GM18517 (cell line): ENCODE measurements around the gene TMOD2.
A peak's percentile ranks its signal among the peaks of the same experiment; 100 is the strongest.

Experiments used
- ATAC-seq: cut with Tn5 transposase; IDR thresholded peaks from one replicate; pipeline ENCODE4 v1.9.1; 2021; ENCODE audit warnings: mild to moderate bottlenecking, moderate library complexity; ENCODE audit not compliant: unreplicated experiment

The TMOD2 gene

DNA sequence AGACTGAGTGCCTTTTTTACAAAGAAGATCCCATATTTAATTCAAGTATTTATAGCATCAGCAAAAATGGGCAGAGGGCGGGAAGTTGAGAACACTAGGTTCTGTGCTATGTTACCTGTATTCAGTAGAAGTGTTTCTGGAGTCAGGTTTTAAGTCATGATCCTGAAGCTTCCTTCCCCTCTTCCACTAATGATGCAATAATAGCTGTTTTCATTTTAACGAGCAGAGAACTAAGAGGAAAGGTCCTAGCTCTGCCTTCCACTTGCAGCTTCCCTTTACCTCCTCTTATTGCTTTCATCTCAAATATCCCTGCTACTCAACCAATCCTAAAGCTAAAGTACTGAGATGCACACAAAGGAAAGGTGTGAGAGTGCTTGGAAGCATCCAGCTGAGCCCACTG lies 61.2 kb downstream of the TMOD2 start:
- ATAC-seq: no peak

DNA sequence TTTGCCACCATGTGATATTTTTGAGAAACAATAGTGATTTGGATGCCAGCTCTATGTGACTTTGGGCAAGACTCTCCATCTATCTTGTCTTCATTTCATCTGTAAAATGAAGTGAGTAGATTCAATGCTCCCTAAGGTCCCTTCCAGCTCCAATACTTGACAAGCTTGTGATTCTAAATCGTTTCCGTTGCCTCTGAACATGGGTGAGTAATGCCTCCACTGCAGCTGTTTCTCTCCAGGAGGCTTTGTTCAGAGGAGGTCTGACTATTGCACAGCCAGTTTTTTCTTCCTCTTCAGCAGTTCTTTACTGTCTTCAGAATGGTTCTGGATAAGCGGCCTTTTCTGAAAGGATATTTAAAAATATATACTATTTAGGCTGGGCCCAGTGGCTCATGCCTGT lies 63.2 kb downstream of the TMOD2 start:
- no peak for ATAC-seq

DNA sequence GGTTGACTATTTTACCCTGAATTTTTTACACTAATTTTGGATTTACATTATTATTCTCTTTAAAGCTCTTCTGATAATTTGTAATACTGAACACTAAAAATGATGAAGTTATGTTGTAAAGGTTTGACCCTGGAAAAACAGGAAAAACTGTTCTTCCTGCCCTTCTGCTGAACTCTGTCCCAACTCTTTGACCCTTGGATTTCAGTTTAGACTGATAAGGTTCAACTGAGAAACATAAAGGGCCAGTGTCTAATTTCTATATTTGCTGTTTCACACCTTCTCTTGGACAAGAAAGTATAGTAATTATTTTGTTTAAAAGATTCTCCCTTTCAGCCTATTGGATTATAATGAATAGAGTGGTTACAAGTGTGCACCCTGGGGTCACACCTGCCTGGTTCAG lies 65.2 kb downstream of the TMOD2 start:
- no peak for ATAC-seq

DNA sequence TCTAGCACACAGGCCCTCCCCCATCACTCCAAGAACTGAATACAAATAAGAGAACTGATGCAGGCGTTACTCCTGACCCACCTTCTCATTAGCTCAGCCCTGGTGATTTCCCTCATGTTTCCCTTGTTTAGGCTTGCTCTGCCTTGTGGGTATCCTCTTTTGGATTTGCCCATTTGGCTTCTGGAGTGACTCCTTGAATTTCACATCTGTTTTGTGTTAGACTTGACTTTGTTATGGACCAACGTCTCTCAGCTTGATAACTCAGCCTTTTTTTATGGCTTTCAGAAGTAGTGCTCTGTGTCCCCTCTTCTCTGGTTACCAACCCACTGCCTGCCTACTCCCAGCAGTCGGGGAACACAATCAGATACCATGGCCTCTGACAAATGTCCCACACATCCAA lies 66.8 kb downstream of the TMOD2 start:
- no peak for ATAC-seq

DNA sequence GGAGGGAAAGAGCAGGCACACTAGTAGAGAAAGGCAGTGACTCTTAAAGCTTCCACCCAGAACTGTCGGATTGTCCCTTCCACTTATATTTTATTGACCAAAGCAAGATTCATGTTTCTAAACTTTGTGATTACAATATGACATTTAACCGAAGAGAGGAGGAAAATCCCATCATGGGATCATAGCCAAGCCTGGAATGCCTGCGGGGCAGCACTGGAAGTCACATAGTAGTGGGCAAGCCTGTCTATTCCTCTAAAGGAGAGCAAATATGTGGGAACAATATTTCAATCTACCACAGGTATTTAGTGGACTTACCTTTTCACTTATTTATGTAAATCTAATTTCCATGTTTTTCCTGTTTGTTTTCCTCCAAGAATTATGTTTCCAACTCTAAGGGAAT lies 74.3 kb downstream of the TMOD2 start:
- ATAC-seq: no peak

DNA sequence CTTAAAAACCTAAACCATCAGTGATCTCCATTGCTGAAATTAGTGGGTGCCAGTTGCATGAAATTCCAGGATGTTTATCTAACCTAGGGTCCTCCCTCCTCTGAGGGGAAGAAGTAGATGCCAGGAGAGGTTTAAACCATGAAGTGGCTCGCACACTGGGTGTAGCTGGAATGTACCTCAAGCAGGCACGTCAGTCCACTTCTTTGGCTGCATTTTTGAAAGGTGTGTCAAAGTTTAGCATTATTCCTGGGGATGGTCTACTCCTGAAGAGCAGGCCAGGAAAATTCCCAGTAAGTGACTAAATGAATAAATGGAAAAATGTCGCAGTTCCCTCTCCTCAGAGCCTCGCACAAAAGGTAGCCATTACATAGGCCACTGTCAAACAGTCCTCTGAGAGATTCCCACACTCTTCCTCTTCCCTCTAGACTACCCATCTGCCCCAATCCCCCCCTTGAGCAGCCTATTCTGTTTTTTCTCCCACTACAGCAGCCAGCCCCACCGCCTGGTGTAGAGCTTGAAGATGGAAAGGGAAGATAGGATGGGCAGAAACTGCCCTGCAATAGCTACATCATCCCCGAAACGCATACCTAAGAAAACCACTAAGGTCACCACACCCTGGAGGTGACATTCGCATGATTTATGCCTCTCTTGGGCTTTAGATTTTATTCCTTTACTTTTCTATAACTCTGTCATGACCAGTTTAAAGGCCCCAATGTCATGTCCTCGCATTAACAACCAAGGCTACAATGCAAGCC lies 77.4 kb downstream of the TMOD2 start:
- ATAC-seq: no peak

DNA sequence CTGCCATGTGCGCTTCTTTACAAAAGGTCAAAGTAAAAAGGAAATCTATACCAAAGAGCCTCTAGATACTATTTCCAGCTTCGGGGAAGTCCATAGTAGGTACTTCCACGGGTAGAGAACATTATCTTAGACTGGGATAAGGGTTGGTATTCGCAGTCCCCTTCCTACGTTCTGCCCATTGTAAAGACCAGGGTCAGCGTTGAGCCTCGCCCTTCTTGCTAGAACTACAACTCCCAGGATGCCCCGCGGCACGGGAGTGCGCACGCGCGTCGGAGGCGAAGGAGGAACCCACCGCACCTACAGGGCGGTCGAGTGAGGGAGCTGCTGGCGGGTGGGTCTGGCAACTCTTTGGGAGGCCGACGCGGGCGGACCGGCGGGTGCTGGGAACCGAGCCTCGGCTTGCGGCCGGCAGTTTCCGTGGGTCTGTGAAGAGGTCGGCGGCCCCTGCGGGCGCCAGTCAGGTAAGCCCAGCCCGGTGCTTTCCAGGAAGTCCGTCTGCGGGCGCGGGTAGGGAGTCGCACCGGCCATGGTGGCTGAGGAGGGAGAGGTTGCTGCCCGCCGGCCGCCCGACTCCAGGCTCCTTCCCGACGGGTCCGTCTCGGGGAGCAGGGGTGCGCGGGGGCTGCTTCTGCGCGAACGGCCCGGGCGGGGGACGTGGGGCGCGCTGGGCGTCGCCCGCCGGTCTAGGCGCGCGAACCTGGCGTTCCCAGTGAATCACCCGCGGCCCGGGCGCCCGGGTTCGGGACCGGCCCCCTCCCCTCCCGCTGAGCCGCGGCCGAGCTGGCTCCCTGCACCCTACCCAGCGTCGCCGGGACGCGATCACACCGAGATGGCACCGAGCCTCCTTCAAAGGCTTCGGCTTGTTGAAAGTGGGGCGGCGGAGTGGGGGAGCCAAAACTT lies 78.2 kb downstream of the TMOD2 start, which contains the start of gene TMOD3:
Gene TMOD3, plus strand, starts transcription at position 278 of the 900 bp plus-strand sequence. CDS start 33,232 bp downstream, outside the sequence.
- ATAC-seq: peak; percentile 91

DNA sequence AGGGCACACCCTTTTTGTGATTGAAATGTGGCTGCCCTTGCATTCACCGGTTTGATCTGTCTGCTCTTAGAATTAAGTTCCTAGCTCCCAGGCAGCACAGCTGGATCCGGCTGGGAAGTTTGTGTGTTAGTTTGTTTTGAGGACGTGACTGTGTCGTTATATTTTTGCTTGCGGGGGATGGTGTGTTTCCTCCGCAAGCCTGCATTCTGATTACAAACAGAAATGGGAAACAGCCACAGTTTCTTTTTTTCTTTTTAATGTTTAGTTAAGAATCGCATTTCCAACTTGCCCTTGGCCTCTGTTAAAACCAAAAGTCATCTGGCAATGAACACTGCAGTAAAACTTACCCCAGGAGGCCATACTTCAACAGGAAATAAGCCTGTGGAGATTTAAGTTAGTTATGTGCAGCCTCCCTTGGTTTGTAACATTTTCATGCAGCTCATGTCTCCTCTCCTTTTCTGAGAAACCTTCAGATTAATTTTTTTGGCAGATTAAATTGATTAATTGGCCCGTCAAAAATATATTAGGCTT lies 78.9 kb downstream of the TMOD2 start:
- no peak for ATAC-seq

DNA sequence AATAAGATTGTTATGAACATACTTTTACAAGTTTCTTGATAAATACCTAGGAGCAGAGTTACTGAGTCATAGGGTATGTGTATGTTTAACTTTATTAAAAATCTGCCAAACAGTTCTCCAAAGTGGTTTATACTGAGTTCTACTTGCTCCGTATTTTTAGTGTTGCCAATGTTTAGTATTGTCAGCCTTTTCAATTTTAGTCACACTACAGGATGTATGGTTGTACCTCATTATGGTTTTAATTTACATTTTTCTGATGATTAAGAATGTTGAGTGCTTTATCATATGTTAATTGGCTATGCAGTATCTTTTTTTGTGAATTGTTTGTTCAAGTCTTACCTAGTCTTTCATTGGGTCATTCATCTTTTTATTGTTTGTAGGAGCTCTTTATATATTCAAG lies 82.4 kb downstream of the TMOD2 start:
- no peak for ATAC-seq

DNA sequence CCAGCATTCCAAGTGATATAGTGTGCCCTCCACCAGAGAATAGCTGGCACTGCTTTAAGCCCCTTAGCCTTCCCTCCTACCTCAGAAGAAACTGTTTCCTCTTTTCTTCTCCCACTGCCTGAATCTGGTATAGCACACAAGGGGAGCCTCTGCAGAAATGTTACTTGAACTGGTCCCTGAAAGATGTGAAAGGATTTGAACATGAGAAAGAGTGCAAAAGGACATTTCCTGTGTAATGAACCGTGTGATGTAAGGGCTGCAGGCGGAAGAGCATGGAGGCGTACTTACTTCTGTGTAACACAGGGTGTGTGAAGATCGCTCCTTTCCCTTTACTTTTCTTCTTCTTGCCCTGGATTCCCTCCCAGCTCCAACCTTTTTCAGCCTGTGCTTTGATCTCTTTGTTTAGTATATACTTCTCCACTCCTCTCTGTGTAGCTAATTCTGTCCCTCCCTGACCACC lies 86.4 kb downstream of the TMOD2 start:
- peak; percentile 80 for ATAC-seq

DNA sequence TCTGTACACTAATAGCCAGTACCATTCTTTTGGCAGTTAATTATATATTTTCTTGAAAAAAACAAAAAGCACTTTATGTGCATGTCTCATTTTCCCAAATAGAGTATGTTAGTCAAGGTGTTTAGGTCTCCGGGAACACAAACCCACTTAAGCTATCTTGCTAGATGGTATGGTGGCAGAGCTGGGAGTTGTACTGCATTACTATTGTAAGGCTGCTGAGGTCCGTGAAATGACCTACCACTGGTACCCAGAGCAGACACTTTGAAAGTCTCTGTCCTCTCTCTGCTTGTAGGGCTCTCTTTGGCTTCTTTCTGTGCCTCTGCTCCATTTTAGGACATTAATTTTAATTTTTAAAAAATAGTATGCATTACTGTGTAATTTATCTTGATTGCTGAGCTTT lies 86.9 kb downstream of the TMOD2 start:
- no peak for ATAC-seq

DNA sequence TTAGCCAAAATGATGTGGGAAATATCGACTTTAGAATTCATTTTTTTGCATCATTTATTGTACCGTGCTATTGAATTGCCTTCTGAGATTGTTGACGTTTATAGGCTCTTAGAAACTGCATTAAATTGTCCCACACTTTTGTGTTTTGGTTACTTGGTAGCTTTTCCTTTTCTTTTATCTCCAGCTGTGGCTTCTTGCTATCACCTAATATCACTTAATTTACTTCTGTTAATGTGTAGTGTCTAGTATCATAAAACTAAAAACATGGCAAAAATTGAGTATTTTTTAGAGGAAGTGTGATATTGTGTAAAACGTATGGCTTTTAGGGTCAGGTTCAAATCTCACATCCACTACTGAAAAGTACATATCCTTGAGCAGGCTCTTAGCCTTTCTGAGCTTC lies 89.3 kb downstream of the TMOD2 start:
- ATAC-seq: no peak

DNA sequence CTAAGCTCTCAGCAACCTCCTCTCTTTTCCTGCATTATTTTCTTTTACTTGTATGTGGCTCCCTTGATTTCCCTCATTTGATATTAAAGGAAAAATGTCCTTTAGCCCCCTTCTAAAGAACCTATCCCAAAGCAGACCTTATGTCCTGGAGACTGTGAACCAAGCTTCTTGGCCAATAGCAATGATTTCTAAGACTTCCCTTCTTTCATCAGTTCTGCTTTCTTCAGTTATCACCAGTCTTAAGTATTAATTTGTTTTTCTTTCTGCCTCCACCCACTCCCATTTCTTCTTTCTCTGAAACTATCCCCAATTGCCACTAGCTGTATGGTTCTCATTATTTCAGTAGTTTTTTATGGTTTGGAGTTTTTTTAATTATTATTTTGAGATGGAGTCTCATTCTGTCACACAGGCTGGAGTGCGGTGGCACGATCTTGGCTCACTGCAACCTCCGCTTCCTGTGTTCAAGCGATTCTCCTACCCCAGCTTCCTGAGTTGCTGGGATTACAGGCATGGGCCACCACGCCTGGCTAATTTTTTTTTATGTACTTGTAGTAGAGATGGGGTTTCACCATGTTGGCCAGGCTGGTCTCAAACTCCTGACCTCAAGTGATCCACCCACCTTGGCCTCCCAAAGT lies 90.1 kb downstream of the TMOD2 start:
- no peak for ATAC-seq

DNA sequence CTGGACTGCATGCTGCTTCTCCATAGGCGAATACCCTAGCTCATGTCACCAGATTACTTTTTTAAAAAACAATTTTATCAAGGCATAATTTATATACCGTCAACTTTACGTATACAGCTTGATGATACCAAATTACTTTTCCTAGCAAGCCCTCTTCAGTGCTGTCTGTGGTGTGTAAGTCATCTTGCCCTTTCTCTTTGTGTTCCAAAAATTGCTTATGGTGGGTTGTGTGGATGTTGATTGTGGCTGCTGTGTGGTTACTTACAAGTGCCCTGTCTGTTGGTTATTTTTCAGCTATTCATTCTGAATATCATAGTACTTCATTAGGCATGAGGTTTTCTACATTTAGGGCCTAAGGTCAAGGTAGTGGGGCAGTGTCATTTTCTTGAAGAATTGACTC lies 90.9 kb downstream of the TMOD2 start:
- no peak for ATAC-seq

DNA sequence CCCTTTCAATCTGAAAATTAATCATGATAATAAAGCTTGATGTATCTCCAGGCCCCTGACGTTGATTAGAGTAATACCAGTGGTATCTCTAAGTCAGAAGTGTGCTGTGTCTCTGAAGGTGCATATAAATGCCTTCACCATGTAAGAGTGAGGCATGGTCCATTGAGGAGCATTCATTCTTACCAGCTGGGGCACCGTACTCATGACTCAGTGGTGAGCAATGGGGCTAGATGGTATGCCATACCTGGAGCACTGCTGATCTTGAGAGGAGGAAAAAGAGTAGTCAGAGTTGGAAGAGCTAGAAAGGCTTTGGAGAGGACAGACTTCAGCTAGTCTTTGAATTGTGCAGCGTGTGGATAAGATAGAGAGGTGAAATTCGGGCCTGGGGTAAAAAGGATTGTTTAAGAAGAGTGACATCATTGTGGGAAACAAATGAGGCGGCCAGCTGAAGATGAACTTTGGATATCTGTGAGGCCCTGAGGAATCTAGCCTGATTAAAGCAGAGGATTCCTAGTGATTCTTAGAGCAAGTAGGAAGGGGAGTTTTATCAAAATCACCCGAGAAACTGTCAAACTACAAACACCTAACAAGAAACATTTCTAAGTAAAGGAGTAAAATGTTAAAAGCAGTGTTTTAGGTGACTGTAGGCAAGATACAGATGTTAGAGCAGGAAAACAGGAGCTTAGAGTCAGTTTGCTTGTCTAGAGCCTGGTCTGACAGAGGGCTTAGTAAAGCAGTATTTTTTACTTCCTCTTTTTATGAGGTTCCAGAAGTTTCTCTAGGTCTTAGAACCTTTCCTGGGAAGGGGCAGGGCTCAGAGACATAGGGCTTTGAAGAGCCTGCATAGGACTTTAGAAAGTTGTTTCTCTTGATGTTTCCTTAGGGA lies 91.7 kb downstream of the TMOD2 start:
- ATAC-seq: peak; percentile 59

DNA sequence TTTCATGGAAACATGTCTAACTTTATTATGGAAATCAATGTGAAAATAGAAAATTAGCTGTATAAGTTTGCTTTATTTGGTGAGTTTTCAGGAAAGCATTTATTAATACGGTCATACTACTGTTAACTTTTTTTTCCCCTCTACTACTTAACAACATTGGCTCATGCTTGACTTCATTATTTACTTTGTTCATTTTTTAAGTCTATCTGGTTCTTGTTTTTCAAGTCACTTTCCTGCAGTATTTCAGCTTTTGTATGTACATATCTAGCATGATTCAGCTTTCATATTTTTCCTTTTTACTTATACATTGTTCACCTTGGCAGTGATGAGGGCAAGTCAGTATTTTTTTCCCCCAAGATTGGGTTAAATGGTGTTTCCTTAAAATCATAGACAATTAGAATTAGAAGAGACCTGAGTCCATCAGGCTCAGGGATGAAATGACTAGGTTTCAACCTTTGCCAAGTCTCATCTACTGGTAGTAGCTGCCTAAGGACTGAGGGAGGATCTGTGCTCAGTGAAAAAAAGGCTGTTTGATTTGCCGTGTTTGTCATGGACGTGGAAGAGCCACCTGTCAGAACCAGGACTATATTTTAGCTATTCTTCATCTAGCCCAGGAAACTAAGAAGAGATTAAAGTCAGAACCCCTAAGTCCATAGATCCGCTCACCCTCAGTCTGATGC lies 93.5 kb downstream of the TMOD2 start:
- no peak for ATAC-seq

DNA sequence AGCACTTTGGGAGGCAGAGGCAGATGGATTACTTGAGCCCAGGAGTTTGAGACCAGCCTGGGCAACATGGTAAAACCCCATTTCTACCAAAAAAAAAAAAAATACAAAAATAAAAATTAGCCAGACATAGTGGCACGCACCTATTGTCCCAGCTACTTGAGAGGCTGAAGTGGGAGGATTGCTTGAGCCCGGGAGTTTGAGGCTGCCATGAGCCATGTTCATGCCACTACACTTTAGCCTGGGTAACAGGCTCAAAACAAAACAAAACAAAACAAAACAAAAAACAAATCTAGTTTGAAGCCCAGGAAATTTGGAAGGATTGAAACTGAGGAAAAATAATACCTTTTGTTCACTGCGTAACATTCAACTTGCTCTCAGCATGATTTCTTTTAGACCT lies 94.7 kb downstream of the TMOD2 start:
- no peak for ATAC-seq

DNA sequence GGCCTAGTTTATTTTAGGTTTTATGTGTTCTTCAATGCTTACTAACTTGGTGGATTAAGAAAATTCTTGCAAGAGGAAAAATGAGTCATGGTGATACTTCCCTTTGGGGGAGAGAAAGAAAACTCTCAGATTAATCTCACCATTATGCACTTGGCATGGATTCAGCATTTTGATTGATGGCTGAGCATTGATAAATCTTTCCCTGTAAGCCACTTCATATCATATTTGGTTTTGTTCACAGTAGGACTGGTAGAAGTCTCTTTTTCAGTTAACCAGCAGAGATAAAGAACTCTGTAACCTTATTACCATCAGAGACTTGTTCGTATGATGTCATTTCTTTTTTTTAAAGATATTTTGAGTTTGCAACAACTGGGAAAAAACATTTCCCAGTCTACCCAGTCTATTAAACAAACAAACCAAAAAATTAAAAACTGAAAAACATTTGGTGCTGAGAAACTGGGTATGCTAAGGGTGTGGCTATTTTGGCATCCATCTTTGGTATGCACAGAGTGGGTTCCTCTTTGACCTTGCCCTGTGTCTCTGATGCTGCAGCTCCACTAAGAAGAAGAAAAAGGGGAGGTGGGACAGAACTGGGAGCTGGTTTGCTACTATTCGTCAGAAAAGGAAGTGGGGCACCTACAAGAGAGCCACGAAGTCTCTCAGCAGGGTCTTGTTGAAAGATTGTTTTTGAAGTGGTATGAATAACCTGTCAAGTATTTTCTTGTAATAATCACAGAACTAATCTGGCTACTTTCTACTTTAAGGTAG lies 95.2 kb downstream of the TMOD2 start:
- ATAC-seq: no peak

DNA sequence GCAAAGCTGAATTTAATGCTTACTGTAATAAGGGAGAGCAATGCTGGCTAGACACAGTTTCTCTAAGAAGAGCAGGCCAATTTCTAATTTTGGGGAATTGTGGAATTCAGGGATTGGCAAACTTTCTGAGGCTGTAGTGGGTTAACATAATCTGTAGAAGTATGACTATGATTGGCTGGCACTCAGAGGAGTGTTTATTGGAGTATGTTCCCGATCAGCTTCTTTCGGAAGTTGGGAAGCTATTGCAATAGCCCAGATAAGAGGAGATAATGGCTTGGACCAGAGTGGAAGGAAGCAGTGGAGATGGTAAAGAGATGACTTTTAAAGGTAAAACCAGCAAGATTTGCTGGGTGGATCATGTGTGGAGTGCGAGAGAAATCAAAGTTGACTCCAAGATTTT lies 97.4 kb downstream of the TMOD2 start:
- ATAC-seq: no peak
